ENCODE measurements around the gene NARS2. TPM values are rescaled to one million over a fixed set of nuclear protein-coding genes. Genes with fewer than 3 reads are reported as not detected.

The NARS2 gene
- total and polyA plus RNA-seq, 9 of the 15 experiments (the other 6 are each of a cell fraction or from before 2014, with no cell fraction given) = 26.8 to 48.0 (median 34.2) TPM

DNA sequence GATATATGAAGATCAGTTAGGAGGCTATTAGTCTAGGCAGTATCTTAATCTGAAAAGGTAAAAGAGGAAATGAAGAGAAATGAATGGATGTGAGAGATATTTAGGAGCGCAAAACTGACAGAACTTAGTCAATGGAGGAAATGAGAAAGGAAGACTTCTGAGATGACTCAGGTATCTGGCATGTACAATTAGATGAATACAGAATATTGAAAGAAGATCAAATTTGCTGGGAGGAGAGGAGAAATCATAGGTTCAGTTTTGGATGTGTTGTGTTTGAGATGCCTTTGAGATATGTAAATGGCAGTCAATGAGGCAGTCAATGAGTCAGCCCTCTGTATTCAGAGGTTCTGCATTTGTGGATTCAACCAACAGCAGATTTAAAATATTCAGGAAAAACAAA lies 114.2 kb downstream of the NARS2 start:
- H3K27me3 ChIP-seq (ENCODE audit: control insufficient read depth in 2 of 2, insufficient read depth in 2 of 2, low read length in 2 of 2) = no peaks in the 10 kb centered on the region
- H3K9me3 ChIP-seq (replicated peaks; ENCODE audit: control insufficient read depth, insufficient read depth, low read depth, low read length) = no peaks in the 10 kb centered on the region
- ChIA-PET POLR2A (no interaction called here), CTCF (ENCODE audit: low intra/inter-chr PET ratio) (no interaction called here)
- no peak overlapping the region for H3K4me2 ChIP-seq (ENCODE audit: insufficient read depth, low read length)
- H3K79me2 ChIP-seq (ENCODE audit: control insufficient read depth, insufficient read depth, low read length) = no peaks in the 10 kb centered on the region
- no peak overlapping the region for H2AFZ ChIP-seq (ENCODE audit: low read depth, low read length)
- ATAC-seq (no peak), DNase-seq (ENCODE audit: extremely low read depth in 1 of 4, low spot score in 3 of 4) (no peak), FAIRE-seq (no peak)
- no peak overlapping the region for H3K9ac ChIP-seq (ENCODE audit: insufficient read depth in 1 of 2, low read depth in 2 of 2, low read length in 2 of 2)
- H3K27ac ChIP-seq (ENCODE audit: extremely low read depth, low read depth, low read length) = no peak overlapping the region
- H3K4me1 ChIP-seq (replicated peaks in 1 of 2; ENCODE audit: control insufficient read depth in 2 of 2, insufficient read depth in 2 of 2, low read length in 2 of 2) = no peaks in the 10 kb centered on the region
- H3K9me1 ChIP-seq (ENCODE audit: control insufficient read depth, insufficient read depth, low read length) = no peaks in the 10 kb centered on the region
- H4K20me1 ChIP-seq (replicated peaks; ENCODE audit: control insufficient read depth, insufficient read depth, low read length) = no peaks in the 10 kb centered on the region
- intact Hi-C loops (cut with micrococcal nuclease) (no loop called here), in situ Hi-C loops (cut with MboI) (no loop called here)
- peaks cover 50% of the 10 kb centered on the region; the same call in 2 of the 3 replicates for H3K36me3 ChIP-seq (ENCODE audit: control insufficient read depth, insufficient read depth, low read length)
- WGBS (ENCODE audit: insufficient coverage, low coverage, missing lambda C conversion rate) = 88% methylated on average over 1 of the region's 1 CpG
- no peak overlapping the region for H3K4me3 ChIP-seq
- no TSS peak for BruUV-seq (replicated peaks)
- TF ChIP-seq TEAD1 (CRISPR knock-in tag; IDR thresholded peaks at IDR 0.05) (no peak), CBX8 (IDR thresholded peaks at IDR 0.05; ENCODE audit: borderline replicate concordance, extremely low read depth, low read depth, low read length, poor library complexity, severe bottlenecking) (no peak), RBM14 (IDR thresholded peaks at IDR 0.05; ENCODE audit: borderline replicate concordance, insufficient read depth, low read depth, low read length) (no peak), ZNF583 (CRISPR knock-in tag; IDR thresholded peaks at IDR 0.05) (no peak), ZNF695 (CRISPR knock-in tag; IDR thresholded peaks at IDR 0.05) (no peak)
- TF ChIP-seq, protein P1, sequence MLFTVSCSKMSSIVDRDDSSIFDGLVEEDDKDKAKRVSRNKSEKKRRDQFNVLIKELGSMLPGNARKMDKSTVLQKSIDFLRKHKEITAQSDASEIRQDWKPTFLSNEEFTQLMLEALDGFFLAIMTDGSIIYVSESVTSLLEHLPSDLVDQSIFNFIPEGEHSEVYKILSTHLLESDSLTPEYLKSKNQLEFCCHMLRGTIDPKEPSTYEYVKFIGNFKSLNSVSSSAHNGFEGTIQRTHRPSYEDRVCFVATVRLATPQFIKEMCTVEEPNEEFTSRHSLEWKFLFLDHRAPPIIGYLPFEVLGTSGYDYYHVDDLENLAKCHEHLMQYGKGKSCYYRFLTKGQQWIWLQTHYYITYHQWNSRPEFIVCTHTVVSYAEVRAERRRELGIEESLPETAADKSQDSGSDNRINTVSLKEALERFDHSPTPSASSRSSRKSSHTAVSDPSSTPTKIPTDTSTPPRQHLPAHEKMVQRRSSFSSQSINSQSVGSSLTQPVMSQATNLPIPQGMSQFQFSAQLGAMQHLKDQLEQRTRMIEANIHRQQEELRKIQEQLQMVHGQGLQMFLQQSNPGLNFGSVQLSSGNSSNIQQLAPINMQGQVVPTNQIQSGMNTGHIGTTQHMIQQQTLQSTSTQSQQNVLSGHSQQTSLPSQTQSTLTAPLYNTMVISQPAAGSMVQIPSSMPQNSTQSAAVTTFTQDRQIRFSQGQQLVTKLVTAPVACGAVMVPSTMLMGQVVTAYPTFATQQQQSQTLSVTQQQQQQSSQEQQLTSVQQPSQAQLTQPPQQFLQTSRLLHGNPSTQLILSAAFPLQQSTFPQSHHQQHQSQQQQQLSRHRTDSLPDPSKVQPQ (CRISPR knock-in tag; IDR thresholded peaks at IDR 0.05; ENCODE audit: borderline replicate concordance) = no peak
- TF ChIP-seq, protein P2, sequence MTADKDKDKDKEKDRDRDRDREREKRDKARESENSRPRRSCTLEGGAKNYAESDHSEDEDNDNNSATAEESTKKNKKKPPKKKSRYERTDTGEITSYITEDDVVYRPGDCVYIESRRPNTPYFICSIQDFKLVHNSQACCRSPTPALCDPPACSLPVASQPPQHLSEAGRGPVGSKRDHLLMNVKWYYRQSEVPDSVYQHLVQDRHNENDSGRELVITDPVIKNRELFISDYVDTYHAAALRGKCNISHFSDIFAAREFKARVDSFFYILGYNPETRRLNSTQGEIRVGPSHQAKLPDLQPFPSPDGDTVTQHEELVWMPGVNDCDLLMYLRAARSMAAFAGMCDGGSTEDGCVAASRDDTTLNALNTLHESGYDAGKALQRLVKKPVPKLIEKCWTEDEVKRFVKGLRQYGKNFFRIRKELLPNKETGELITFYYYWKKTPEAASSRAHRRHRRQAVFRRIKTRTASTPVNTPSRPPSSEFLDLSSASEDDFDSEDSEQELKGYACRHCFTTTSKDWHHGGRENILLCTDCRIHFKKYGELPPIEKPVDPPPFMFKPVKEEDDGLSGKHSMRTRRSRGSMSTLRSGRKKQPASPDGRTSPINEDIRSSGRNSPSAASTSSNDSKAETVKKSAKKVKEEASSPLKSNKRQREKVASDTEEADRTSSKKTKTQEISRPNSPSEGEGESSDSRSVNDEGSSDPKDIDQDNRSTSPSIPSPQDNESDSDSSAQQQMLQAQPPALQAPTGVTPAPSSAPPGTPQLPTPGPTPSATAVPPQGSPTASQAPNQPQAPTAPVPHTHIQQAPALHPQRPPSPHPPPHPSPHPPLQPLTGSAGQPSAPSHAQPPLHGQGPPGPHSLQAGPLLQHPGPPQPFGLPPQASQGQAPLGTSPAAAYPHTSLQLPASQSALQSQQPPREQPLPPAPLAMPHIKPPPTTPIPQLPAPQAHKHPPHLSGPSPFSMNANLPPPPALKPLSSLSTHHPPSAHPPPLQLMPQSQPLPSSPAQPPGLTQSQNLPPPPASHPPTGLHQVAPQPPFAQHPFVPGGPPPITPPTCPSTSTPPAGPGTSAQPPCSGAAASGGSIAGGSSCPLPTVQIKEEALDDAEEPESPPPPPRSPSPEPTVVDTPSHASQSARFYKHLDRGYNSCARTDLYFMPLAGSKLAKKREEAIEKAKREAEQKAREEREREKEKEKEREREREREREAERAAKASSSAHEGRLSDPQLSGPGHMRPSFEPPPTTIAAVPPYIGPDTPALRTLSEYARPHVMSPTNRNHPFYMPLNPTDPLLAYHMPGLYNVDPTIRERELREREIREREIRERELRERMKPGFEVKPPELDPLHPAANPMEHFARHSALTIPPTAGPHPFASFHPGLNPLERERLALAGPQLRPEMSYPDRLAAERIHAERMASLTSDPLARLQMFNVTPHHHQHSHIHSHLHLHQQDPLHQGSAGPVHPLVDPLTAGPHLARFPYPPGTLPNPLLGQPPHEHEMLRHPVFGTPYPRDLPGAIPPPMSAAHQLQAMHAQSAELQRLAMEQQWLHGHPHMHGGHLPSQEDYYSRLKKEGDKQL (CRISPR knock-in tag; IDR thresholded peaks at IDR 0.05; ENCODE audit: borderline replicate concordance) = no peak
- TF ChIP-seq, protein P3, sequence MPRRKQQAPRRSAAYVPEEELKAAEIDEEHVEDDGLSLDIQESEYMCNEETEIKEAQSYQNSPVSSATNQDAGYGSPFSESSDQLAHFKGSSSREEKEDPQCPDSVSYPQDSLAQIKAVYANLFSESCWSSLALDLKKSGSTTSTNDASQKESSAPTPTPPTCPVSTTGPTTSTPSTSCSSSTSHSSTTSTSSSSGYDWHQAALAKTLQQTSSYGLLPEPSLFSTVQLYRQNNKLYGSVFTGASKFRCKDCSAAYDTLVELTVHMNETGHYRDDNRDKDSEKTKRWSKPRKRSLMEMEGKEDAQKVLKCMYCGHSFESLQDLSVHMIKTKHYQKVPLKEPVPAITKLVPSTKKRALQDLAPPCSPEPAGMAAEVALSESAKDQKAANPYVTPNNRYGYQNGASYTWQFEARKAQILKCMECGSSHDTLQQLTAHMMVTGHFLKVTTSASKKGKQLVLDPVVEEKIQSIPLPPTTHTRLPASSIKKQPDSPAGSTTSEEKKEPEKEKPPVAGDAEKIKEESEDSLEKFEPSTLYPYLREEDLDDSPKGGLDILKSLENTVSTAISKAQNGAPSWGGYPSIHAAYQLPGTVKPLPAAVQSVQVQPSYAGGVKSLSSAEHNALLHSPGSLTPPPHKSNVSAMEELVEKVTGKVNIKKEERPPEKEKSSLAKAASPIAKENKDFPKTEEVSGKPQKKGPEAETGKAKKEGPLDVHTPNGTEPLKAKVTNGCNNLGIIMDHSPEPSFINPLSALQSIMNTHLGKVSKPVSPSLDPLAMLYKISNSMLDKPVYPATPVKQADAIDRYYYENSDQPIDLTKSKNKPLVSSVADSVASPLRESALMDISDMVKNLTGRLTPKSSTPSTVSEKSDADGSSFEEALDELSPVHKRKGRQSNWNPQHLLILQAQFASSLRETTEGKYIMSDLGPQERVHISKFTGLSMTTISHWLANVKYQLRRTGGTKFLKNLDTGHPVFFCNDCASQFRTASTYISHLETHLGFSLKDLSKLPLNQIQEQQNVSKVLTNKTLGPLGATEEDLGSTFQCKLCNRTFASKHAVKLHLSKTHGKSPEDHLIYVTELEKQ (CRISPR knock-in tag; IDR thresholded peaks at IDR 0.05) = no peak

Data from K562 (cell line).